Gastrocnemius medialis (tissue), 4 donors: ENCODE results near the gene TMEM154.

Experiments
- CTCF ChIP-seq, 5 experiments: fragments of 450-650 bp in 3 of 5; fragments of 200-600 bp in 2 of 5; sonication (generic) in 2 of 5; IDR thresholded peaks in 4 of 5; conservative IDR thresholded peaks in 1 of 5; 1 replicate in 4 of 5; 2 replicates in 1 of 5; pipeline ENCODE4 v1.5.1; 2016 to 2019; ENCODE audit warnings: antibody characterized with exemption in 5 of 5, mild to moderate bottlenecking in 3 of 5, moderate library complexity in 3 of 5
- POLR2A ChIP-seq, 2 donors: fragments of 450-650 bp; IDR thresholded peaks; one replicate each; pipeline ENCODE4 v1.6.1; 2017; ENCODE audit warnings: antibody characterized with exemption in 2 of 2, mild to moderate bottlenecking in 2 of 2, moderate library complexity in 2 of 2

GRCh38 chr4:152613351-152613750, 66.4 kb downstream of the TMEM154 start:
- TF ChIP-seq POLR2A (IDR thresholded peaks at IDR 0.05) (no peak), CTCF (IDR thresholded peaks at IDR 0.05 in 4 of 5, conservative IDR thresholded peaks at IDR 0.05 in 1 of 5) (no peak)
